Endothelial cell of umbilical vein (primary cell): Measurements from ENCODE around the gene CDCA5.

Experiments used
- CTCF ChIP-seq, 2 donors: IDR thresholded peaks; 1 replicate in 1 of 2; 2 replicates in 1 of 2; pipeline ENCODE4 v1.5.1; 2011; ENCODE audit warnings: low read length in 2 of 2, mild to moderate bottlenecking in 2 of 2, moderate library complexity in 2 of 2, control low read depth in 1 of 2, inconsistent platforms in 1 of 2, low read depth in 1 of 2; ENCODE audit not compliant: insufficient read depth in 1 of 2; ENCODE audit errors: extremely low read depth in 1 of 2
- EZH2 ChIP-seq: IDR thresholded peaks from 2 replicates; pipeline ENCODE4 v1.6.1; 2012; ENCODE audit warnings: borderline replicate concordance, low read depth, mild to moderate bottlenecking, moderate library complexity, low read length, inconsistent platforms; ENCODE audit not compliant: severe bottlenecking
- FOS ChIP-seq: IDR thresholded peaks from 2 replicates; pipeline ENCODE4 v1.6.1; 2011; ENCODE audit warnings: mild to moderate bottlenecking, low read length, moderate library complexity, borderline replicate concordance; ENCODE audit not compliant: insufficient read depth
- GATA2 ChIP-seq: IDR thresholded peaks from 2 replicates; pipeline ENCODE4 v1.7.0; 2011; ENCODE audit warnings: low read depth, mild to moderate bottlenecking, moderate library complexity, mixed read lengths, low read length; ENCODE audit not compliant: insufficient read length, insufficient read depth
- JUN ChIP-seq: IDR thresholded peaks from 2 replicates; pipeline ENCODE4 v1.6.1; 2011; ENCODE audit warnings: borderline replicate concordance, low read depth; ENCODE audit not compliant: insufficient read length, insufficient read depth
- MAX ChIP-seq: IDR thresholded peaks from 2 replicates; pipeline ENCODE4 v1.6.1; 2011; ENCODE audit not compliant: insufficient read depth, insufficient read length
- MYC ChIP-seq: IDR thresholded peaks from one replicate; pipeline ENCODE4 v1.6.1; 2011; ENCODE audit warnings: mild to moderate bottlenecking, low read depth, low read length
- POLR2A ChIP-seq: IDR thresholded peaks from 2 replicates; pipeline ENCODE4 v1.6.1; 2012; ENCODE audit warnings: low read depth, mild to moderate bottlenecking, control low read depth, low read length
- POLR2AphosphoS5 ChIP-seq: IDR thresholded peaks from 2 replicates; pipeline ENCODE4 v1.6.1; 2012; ENCODE audit warnings: low read depth, mild to moderate bottlenecking, control low read depth, low read length, moderate library complexity; ENCODE audit not compliant: insufficient read depth

GRCh38 chr11:65077451-65077850 lies 6.4 kb downstream of the CDCA5 start:
- no peak for TF ChIP-seq MAX
- TF ChIP-seq CTCF (IDR thresholded peaks at IDR 0.05; ENCODE audit: extremely low read depth in 1 of 2, insufficient read depth in 1 of 2, low read depth in 1 of 2, low read length in 2 of 2), result no peak
- no peak for TF ChIP-seq EZH2
- no peak for TF ChIP-seq POLR2A
- TF ChIP-seq FOS, result no peak
- TF ChIP-seq POLR2AphosphoS5, result no peak
- TF ChIP-seq JUN, result no peak
- TF ChIP-seq MYC, result no peak
- no peak for TF ChIP-seq GATA2
